T1000 (cell line): Measurements from ENCODE around the gene TRAF6.

Experiments
- DNase-seq: peaks from one replicate; lab custom pipeline; 2025; ENCODE audit warnings: mixed read lengths; lab: John Stamatoyannopoulos, UW

TRAF6 gene

GRCh38 chr11:36458129-36458915 lies 51.8 kb downstream of the TRAF6 start:
- no peak for DNase-seq

- DNase-seq = no peak
Observed at GRCh38 chr11:36456156-36456555, 53.9 kb downstream of the TRAF6 start.

GRCh38 chr11:36455658-36456111 lies 54.4 kb downstream of the TRAF6 start:
- peak; percentile 88 for DNase-seq

GRCh38 chr11:36454941-36455631 lies 55.0 kb downstream of the TRAF6 start:
- DNase-seq = no peak

DNA sequence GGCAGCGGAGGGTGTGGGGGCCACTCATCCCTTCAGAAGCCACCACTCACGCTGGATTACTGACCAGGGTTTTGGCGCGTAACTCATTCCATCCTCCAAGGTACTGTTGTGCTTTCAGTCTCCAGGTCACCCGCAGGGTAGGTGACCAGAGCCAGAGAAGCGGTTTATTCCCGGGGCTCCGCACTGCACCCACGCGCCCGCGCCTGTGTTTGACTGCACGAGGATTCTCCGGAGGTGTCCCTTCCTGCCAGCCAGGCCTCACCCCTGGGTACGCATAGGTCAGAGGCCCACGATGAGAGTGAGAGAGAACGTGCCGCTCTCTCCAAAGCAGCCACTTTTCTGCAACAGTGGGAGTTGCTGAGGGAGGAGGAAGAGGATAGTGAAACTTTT lies 55.5 kb downstream of the TRAF6 start:
- no peak for DNase-seq

DNA sequence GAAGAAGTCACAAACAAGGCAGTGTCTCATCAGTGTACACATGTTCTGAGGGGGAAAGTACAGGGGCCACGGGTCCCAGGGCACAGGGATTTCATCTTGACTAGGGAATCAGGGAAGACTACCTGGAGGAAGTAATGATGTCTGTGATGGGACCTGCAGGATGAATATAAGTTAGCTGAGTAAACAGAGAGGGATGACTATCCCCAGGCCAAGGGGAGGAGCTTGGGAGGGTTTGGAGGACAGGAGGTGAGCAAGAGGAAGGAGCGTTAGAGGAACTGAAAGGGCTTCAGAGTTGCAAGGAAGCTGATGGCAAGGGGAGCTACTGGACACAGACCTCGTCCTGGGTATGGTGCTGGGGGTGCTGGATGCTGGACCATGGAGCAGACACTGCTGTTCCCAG lies 56.4 kb downstream of the TRAF6 start:
- no peak for DNase-seq

GRCh38 chr11:36452961-36453360 lies 57.1 kb downstream of the TRAF6 start:
- DNase-seq = no peak

GRCh38 chr11:36452236-36452940 lies 57.7 kb downstream of the TRAF6 start:
- no peak for DNase-seq

DNA sequence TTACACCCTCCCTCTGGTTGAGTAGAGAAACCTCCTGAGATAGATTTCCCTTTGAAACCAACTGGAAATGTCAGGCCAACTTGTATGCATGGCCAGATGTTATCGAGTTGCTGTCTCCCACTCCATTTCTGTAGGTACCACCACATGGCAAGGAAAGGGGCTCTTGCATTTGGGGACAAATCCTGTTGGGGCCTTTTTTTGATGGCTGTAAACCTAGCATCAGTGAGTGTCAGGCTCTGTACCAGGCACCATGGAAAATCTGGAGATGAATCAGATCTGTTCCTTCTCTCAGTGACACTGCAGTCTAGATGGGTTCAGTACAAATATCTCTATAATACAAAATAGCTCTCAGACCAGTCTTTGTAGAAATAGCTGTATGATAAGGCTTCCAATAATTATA lies 58.4 kb downstream of the TRAF6 start:
- DNase-seq = no peak

GRCh38 chr11:36451045-36451444 lies 59.0 kb downstream of the TRAF6 start:
- no peak for DNase-seq

DNA sequence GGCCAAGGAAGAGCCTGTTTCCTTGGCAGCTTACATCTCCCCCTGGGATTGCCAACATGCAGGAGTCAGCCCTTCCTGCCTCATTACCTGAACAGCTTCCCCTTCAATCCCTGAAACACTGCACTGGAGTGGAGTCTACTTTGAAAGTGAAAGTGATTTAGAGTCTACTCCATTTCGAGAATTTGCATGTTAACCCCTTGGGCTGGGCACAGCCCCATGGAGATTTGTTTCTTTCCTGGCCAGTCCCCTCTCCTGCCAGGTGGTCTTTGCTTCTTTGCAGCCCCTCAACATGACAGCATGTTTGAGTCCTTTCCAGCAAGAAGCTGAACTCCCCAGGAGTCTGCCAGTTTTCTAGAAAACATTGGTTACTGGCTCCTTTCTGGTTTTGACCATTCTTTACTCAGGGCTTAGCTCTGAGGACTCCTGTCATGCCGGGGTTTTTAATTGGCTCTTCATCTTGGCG lies 59.9 kb downstream of the TRAF6 start:
- no peak for DNase-seq

DNA sequence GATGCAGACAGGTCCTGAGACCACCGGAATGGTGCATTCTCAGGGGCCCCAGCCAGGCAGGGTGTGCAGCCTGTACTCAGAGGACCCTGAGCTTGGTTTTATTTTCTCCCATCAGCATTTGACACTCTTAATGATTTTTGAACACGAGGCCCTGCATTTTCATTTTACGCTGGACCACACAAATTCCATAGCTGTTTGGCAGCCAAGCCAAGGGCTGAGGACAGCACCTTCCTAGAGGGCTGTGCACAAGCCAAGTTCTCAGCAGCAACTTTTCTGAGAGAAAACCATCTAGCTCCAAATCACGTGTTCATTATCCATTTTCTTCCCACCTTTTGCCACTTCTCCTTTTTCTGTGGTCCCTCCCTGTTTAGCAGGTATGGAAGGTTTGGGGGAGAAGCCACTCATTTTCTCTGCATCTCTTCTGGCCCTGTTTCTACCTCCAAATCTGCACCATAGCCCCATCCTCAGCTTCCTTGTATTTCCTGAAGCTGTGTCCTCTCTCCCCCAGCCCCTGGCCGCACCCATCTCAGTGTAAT lies 60.4 kb downstream of the TRAF6 start:
- no peak for DNase-seq

DNA sequence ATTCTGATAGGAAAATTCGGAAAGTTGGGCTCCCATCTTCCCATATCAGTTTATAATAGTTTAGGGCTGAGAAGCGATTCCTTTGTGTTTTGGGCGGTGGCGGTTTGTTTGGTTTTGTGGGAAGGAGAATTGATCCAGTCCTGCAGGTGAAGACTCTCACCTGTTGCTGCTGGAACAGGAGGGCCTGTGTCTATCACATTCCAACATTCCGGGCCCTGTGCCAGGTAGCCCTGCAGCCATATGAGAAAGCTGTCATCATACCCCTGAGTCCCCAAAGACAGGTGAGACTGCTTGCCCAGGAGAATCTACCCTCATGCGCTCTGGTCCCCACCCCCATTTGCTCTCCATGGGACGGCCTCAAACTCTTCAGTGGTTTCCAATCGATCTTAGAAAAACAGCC lies 62.1 kb downstream of the TRAF6 start:
- DNase-seq = no peak

DNA sequence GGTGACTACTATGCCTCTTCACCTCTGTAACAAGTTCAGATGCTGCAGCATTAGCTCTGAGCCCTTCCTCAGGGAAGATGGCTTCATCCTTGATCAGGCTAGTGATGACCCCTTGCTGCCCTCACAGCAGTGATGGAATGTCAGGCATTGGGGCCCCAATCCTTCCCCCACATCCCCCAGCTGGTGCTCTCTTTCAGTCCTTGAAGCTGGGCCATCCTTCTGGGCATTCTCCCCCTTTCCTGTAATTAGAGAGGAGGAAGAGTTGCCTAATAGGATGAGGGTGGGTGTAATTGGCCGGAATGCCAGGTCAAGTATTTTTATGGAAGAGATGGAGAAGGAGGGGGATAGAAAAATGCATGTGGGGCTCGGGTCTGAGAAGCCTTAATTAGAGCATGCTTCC lies 62.6 kb downstream of the TRAF6 start:
- DNase-seq = no peak

DNA sequence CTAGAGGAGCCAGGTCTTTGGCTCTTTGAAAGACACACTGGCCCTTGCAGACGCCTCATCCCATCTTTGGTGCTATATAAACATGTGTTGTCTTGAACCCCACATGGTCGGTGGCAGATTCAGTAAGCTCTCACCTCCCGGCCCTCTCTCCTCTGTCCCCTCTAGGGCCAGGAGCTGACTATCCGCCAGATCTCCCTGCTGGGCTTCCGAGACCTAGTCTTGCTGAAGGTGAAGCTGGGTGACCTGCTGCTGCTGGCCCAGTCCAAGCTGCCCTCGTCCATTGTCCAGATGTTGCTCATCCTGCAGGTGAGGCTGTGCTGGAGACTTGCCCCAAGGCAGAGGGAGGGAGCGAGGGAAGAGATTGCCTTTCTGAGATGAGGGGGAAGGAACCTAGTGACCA lies 63.9 kb downstream of the TRAF6 start:
- DNase-seq = no peak

DNA sequence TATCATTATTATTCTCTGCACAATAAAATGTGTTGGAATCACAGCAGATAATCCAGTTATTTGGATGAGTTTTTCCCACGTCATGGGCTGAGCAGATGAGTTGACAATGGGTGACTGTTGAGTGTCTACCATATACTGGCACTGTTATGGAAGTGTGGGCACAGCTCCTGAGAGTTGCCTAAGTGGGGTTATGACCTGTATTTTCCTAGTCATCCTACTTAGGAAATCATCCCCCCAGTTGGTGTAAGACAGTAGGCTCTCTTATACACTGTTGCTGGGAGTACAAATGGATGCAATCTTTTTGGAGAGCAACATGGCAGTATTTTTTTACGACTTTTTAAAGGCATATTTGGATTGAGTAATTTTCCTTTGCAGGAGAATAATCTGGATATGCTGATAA lies 66.4 kb downstream of the TRAF6 start:
- no peak for DNase-seq

- no peak for DNase-seq
Observed at GRCh38 chr11:36441610-36442208, 68.4 kb downstream of the TRAF6 start.

- no peak for DNase-seq
Observed at GRCh38 chr11:36438126-36438525, 71.9 kb downstream of the TRAF6 start.

GRCh38 chr11:36437413-36437812 lies 72.7 kb downstream of the TRAF6 start:
- DNase-seq = no peak
